GM23338 (cell line): Measurements from ENCODE around the gene MAP1B. TPM values are rescaled to one million over a fixed set of nuclear protein-coding genes. Genes with fewer than 3 reads are reported as not detected.

ENCODE experiments used
- ATAC-seq: fragments of 200-7000 bp; cut with Tn5 transposase; 3 replicates; pipeline ENCODE4 v1.9.1; 2020
- DNase-seq: peaks from one replicate; pipeline ENCODE4 v3.0.0-alpha.2; 2015; ENCODE audit warnings: low spot score
- H2AFZ ChIP-seq: fragments of 200-600 bp; sonication (generic); 2 replicates; pipeline ENCODE4 v1.8.0; 2016; ENCODE audit warnings: antibody characterized with exemption, mild to moderate bottlenecking, moderate library complexity
- H3F3A ChIP-seq: fragments of 200-600 bp; sonication (generic); replicated peaks from 2 replicates; pipeline ENCODE4 v1.8.0; 2017; ENCODE audit warnings: antibody characterized with exemption, mixed run types, low read depth
- H3K27ac ChIP-seq: fragments of 200-600 bp; sonication (generic); 2 replicates; pipeline ENCODE4 v1.6.1; 2016; ENCODE audit warnings: low read depth
- H3K27me3 ChIP-seq: fragments of 200-600 bp; sonication (generic); 2 replicates; pipeline ENCODE4 v1.8.0; 2016; ENCODE audit warnings: mild to moderate bottlenecking, mixed run types, moderate library complexity; ENCODE audit not compliant: insufficient read depth
- H3K36me3 ChIP-seq: fragments of 200-600 bp; sonication (generic); 2 replicates; pipeline ENCODE4 v1.8.0; 2016; ENCODE audit warnings: mild to moderate bottlenecking; ENCODE audit not compliant: insufficient read depth
- H3K4me1 ChIP-seq: fragments of 200-600 bp; sonication (generic); 2 replicates; pipeline ENCODE4 v1.8.0; 2016; ENCODE audit warnings: mild to moderate bottlenecking, moderate library complexity; ENCODE audit not compliant: insufficient read depth
- H3K4me2 ChIP-seq: fragments of 200-600 bp; sonication (generic); 2 replicates; pipeline ENCODE4 v1.7.1; 2017; ENCODE audit warnings: mixed run types
- H3K4me3 ChIP-seq: fragments of 200-600 bp; sonication (generic); 2 replicates; pipeline ENCODE4 v1.6.1; 2016; ENCODE audit warnings: mixed run types
- H3K79me2 ChIP-seq: fragments of 200-600 bp; sonication (generic); replicated peaks from 2 replicates; pipeline ENCODE4 v1.8.0; 2017; ENCODE audit warnings: mild to moderate bottlenecking; ENCODE audit not compliant: insufficient read depth
- H3K9me2 ChIP-seq: fragments of 200-600 bp; sonication (generic); 2 replicates; pipeline ENCODE4 v1.8.0; 2017; ENCODE audit not compliant: insufficient read depth
- H4K20me1 ChIP-seq: fragments of 200-600 bp; sonication (generic); replicated peaks from 2 replicates; pipeline ENCODE4 v1.8.0; 2017; ENCODE audit warnings: mild to moderate bottlenecking; ENCODE audit not compliant: insufficient read depth
- H3K27ac Mint-ChIP-seq: 2 replicates; pipeline ENCODE4 v1.8.0; 2020; ENCODE audit warnings: inconsistent platforms, mild to moderate bottlenecking, moderate library complexity, mixed read lengths
- H3K27me3 Mint-ChIP-seq: 3 replicates; pipeline ENCODE4 v1.8.0; 2022; ENCODE audit warnings: low read depth, mild to moderate bottlenecking, moderate library complexity, mixed read lengths, inconsistent platforms; ENCODE audit not compliant: insufficient read depth, poor library complexity
- H3K36me3 Mint-ChIP-seq: 3 replicates; pipeline ENCODE4 v1.8.0; 2021; ENCODE audit warnings: low read depth, mild to moderate bottlenecking, inconsistent platforms, moderate library complexity, mixed read lengths
- H3K4me1 Mint-ChIP-seq: 3 replicates; pipeline ENCODE4 v1.8.0; 2020; ENCODE audit warnings: mild to moderate bottlenecking, inconsistent platforms, mixed read lengths
- H3K4me3 Mint-ChIP-seq: 3 replicates; pipeline ENCODE4 v1.8.0; 2021; ENCODE audit warnings: moderate library complexity, mild to moderate bottlenecking, inconsistent platforms, mixed read lengths
- H3K9me3 Mint-ChIP-seq: 3 replicates; pipeline ENCODE4 v1.8.0; 2020; ENCODE audit warnings: moderate library complexity, mild to moderate bottlenecking, inconsistent platforms, mixed read lengths
- CREB1 ChIP-seq: fragments of 250-450 bp; sonication (Bioruptor Pico); IDR thresholded peaks from 2 replicates; pipeline ENCODE4 v1.5.0; 2020; ENCODE audit warnings: low read depth, mild to moderate bottlenecking, moderate library complexity
- CTCF ChIP-seq, 2 experiments: fragments of 200-600 bp in 1 of 2; sonication (generic) in 1 of 2; conservative IDR thresholded peaks; 2 replicates each; pipeline versions ENCODE4 v1.5.1 to v1.6.1; 2016 to 2017; ENCODE audit warnings: antibody characterized with exemption in 2 of 2, low read depth in 2 of 2, mild to moderate bottlenecking in 2 of 2, moderate library complexity in 1 of 2
- ETS1 ChIP-seq: IDR thresholded peaks from 2 replicates; pipeline ENCODE4 v1.6.1; 2016; ENCODE audit warnings: antibody characterized with exemption
- EZH2 ChIP-seq: fragments of 200-600 bp; sonication (generic); IDR thresholded peaks from one replicate; pipeline ENCODE4 v1.8.0; 2017; ENCODE audit warnings: antibody characterized with exemption, mild to moderate bottlenecking, low read depth; ENCODE audit not compliant: unreplicated experiment
- EZH2phosphoT487 ChIP-seq: fragments of 200-600 bp; sonication (generic); IDR thresholded peaks from one replicate; pipeline ENCODE4 v1.8.1; 2018; ENCODE audit warnings: antibody characterized with exemption; ENCODE audit not compliant: unreplicated experiment
- JUNB ChIP-seq: IDR thresholded peaks from one replicate; pipeline ENCODE4 v1.6.1; 2016; ENCODE audit warnings: antibody characterized with exemption; ENCODE audit not compliant: unreplicated experiment
- NANOG ChIP-seq: IDR thresholded peaks from 2 replicates; pipeline ENCODE4 v1.6.1; 2016; ENCODE audit warnings: antibody characterized with exemption, borderline replicate concordance
- POLR2AphosphoS5 ChIP-seq: IDR thresholded peaks from 2 replicates; pipeline ENCODE4 v1.6.1; 2016; ENCODE audit warnings: antibody characterized with exemption, low read depth
- STAT1 ChIP-seq: IDR thresholded peaks from one replicate; pipeline ENCODE4 v1.6.1; 2016; ENCODE audit warnings: antibody characterized with exemption; ENCODE audit not compliant: unreplicated experiment
- ZNF114 ChIP-seq: fragments of 250-450 bp; sonication (Bioruptor Pico); IDR thresholded peaks from 2 replicates; pipeline ENCODE4 v1.5.0; 2020; ENCODE audit warnings: mild to moderate bottlenecking, moderate library complexity
- ZNF331 ChIP-seq: fragments of 250-450 bp; sonication (Bioruptor Pico); IDR thresholded peaks from 2 replicates; pipeline ENCODE4 v1.5.0; 2020; ENCODE audit warnings: low read depth, mild to moderate bottlenecking, moderate library complexity
- ZNF462 ChIP-seq: fragments of 250-450 bp; sonication (Bioruptor Pico); IDR thresholded peaks from 2 replicates; pipeline ENCODE4 v1.5.0; 2020; ENCODE audit warnings: mild to moderate bottlenecking, moderate library complexity
- polyA plus RNA-seq: library from polyadenylated mRNA; unstranded; fragments of >200 nt; fragmentation: Nextera tagmentation; extraction: Ambion mirVana; gene quantifications from 2 replicates; pipeline ENCODE4 v1.2.1, GENCODE V29; 2016
- total RNA-seq: library from RNA; depleted of rRNA; stranded (reverse); fragments of >200 nt; shearing (Covaris generic); gene quantifications from 2 replicates; pipeline ENCODE4 v1.2.3, GENCODE V29; 2014
- TF ChIP-seq, protein P1 (sequence below): IDR thresholded peaks from one replicate; pipeline ENCODE4 v1.6.1; 2018; ENCODE audit warnings: antibody characterized with exemption; ENCODE audit not compliant: unreplicated experiment

Gene MAP1B
- total and polyA plus RNA-seq, 2 experiments from 2014 or later: 148 to 263 TPM

DNA sequence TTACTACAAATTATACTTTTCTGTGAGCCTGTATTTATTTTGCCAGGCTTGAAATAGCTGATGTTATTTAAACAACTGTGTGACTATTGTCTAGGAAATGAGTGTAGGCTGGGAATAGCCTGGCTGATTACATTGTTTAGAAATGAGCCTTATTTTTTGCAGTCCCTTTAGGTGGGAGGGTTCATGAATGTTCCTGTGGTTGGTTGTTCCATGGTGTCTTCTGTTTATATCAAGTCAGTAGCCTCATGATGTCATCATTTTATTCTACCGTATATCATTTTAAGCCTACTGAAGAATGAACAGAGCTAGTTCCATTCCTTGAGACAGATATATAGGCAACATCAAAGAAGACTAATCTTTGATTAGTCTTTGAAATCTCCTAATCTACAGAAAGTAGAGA, 53.1 kb downstream of the MAP1B start:
- no peaks in the 10 kb centered on the region for H3K27me3 Mint-ChIP-seq
- H3K79me2 ChIP-seq: peaks cover 36% of the 10 kb centered on the region
- TF ChIP-seq CTCF (conservative IDR thresholded peaks at IDR 0.05; ENCODE audit: low read depth in 2 of 2): no peak
- no peak for TF ChIP-seq STAT1
- TF ChIP-seq NANOG: no peak
- TF ChIP-seq JUNB: no peak
- no peak for TF ChIP-seq CREB1
- TF ChIP-seq ZNF462: no peak
- TF ChIP-seq ZNF331: no peak
- no peak for TF ChIP-seq ZNF114 (CRISPR knock-in tag)
- no peak for TF ChIP-seq EZH2
- no peak for TF ChIP-seq EZH2phosphoT487
- TF ChIP-seq, protein P1, sequence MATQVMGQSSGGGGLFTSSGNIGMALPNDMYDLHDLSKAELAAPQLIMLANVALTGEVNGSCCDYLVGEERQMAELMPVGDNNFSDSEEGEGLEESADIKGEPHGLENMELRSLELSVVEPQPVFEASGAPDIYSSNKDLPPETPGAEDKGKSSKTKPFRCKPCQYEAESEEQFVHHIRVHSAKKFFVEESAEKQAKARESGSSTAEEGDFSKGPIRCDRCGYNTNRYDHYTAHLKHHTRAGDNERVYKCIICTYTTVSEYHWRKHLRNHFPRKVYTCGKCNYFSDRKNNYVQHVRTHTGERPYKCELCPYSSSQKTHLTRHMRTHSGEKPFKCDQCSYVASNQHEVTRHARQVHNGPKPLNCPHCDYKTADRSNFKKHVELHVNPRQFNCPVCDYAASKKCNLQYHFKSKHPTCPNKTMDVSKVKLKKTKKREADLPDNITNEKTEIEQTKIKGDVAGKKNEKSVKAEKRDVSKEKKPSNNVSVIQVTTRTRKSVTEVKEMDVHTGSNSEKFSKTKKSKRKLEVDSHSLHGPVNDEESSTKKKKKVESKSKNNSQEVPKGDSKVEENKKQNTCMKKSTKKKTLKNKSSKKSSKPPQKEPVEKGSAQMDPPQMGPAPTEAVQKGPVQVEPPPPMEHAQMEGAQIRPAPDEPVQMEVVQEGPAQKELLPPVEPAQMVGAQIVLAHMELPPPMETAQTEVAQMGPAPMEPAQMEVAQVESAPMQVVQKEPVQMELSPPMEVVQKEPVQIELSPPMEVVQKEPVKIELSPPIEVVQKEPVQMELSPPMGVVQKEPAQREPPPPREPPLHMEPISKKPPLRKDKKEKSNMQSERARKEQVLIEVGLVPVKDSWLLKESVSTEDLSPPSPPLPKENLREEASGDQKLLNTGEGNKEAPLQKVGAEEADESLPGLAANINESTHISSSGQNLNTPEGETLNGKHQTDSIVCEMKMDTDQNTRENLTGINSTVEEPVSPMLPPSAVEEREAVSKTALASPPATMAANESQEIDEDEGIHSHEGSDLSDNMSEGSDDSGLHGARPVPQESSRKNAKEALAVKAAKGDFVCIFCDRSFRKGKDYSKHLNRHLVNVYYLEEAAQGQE: no peak
- no peak for TF ChIP-seq POLR2AphosphoS5
- no peak for TF ChIP-seq ETS1
- H3F3A ChIP-seq: no peaks in the 10 kb centered on the region
- ATAC-seq: no peak
- H3K4me2 ChIP-seq: no peak overlapping the region
- no peak for DNase-seq
- no peak overlapping the region; the same call in 1 of the 2 replicates for H3K27ac ChIP-seq
- no peak overlapping the region for H2AFZ ChIP-seq
- H3K27ac Mint-ChIP-seq: no peak overlapping the region
- peaks cover 2% of the 10 kb centered on the region for H4K20me1 ChIP-seq
- no peaks in the 10 kb centered on the region; the same call in 1 of the 2 replicates for H3K36me3 ChIP-seq
- no peaks in the 10 kb centered on the region for H3K27me3 ChIP-seq
- no peaks in the 10 kb centered on the region for H3K9me3 Mint-ChIP-seq
- H3K9me2 ChIP-seq: no peaks in the 10 kb centered on the region
- H3K4me3 Mint-ChIP-seq: no peak overlapping the region
- peaks cover 19% of the 10 kb centered on the region for H3K4me1 ChIP-seq
- no peak overlapping the region for H3K4me3 ChIP-seq
- no peaks in the 10 kb centered on the region for H3K36me3 Mint-ChIP-seq
- H3K4me1 Mint-ChIP-seq: peaks cover 29% of the 10 kb centered on the region
